K562 (cell line): ENCODE results near the gene LIAS. TPM values are rescaled to one million over a fixed set of nuclear protein-coding genes. Genes with fewer than 3 reads are reported as not detected.

ENCODE experiments used
- AFF1 ChIP-seq, 2 experiments: fragments of 450-650 bp; IDR thresholded peaks; 2 replicates each; pipeline ENCODE4 v1.6.1; 2018; ENCODE audit warnings: mild to moderate bottlenecking in 2 of 2, low read depth in 1 of 2; ENCODE audit not compliant: partially characterized antibody in 2 of 2
- CEBPB ChIP-seq: fragments of 450-650 bp; IDR thresholded peaks from 2 replicates; pipeline ENCODE4 v1.6.1; 2016; ENCODE audit warnings: missing genetic modification characterization, missing compliant biosample characterization
- IRF2 ChIP-seq: sonication (generic); formaldehyde crosslinking; IDR thresholded peaks from 2 replicates; pipeline ENCODE4 v1.8.1; 2022; ENCODE audit warnings: mild to moderate bottlenecking, missing genetic modification reagents
- MECOM ChIP-seq: fragments of 250-450 bp; sonication (Bioruptor Pico); IDR thresholded peaks from 2 replicates; pipeline ENCODE4 v1.8.0; 2022; ENCODE audit warnings: inconsistent platforms
- MITF ChIP-seq: IDR thresholded peaks from 2 replicates; pipeline ENCODE4 v1.6.1; 2014; ENCODE audit warnings: antibody characterized with exemption
- MNT ChIP-seq, 2 experiments: fragments of 450-650 bp; conservative IDR thresholded peaks; 2 replicates each; pipeline ENCODE4 v1.6.1; 2017; ENCODE audit warnings: mild to moderate bottlenecking in 2 of 2, moderate library complexity in 2 of 2
- NR0B1 ChIP-seq: fragments of 450-650 bp; IDR thresholded peaks from one replicate; pipeline ENCODE4 v1.6.1; 2018; ENCODE audit warnings: mild to moderate bottlenecking, moderate library complexity; ENCODE audit not compliant: partially characterized antibody
- PHB ChIP-seq: fragments of 250-450 bp; sonication (Bioruptor Pico); IDR thresholded peaks from 2 replicates; pipeline ENCODE4 v1.5.0; 2021
- RB1 ChIP-seq: fragments of 450-650 bp; IDR thresholded peaks from 2 replicates; pipeline ENCODE4 v1.6.1; 2017; ENCODE audit warnings: low read depth, mild to moderate bottlenecking
- RBFOX2 ChIP-seq: fragments of 200-400 bp; formaldehyde crosslinking; IDR thresholded peaks from 2 replicates; pipeline ENCODE4 v1.6.1; 2017; ENCODE audit warnings: low read depth, mild to moderate bottlenecking, low read length, moderate library complexity
- SAFB2 ChIP-seq: fragments of 200-400 bp; formaldehyde crosslinking; IDR thresholded peaks from 2 replicates; pipeline ENCODE4 v1.6.1; 2018; ENCODE audit warnings: borderline replicate concordance, low read length, low read depth, moderate library complexity; ENCODE audit not compliant: severe bottlenecking
- SMAD3 ChIP-seq: fragments of 450-650 bp; formaldehyde crosslinking; conservative IDR thresholded peaks from 2 replicates; pipeline ENCODE4 v1.4.0; 2020; ENCODE audit warnings: mild to moderate bottlenecking
- TFAP4 ChIP-seq: sonication (generic); formaldehyde crosslinking; IDR thresholded peaks from 2 replicates; pipeline ENCODE4 v1.8.0; 2022; ENCODE audit warnings: missing genetic modification reagents, mild to moderate bottlenecking, moderate library complexity, borderline replicate concordance
- THAP12 ChIP-seq: fragments of 250-450 bp; sonication (Bioruptor Pico); IDR thresholded peaks from 2 replicates; pipeline ENCODE4 v1.9.0; 2021; ENCODE audit warnings: mild to moderate bottlenecking, inconsistent platforms
- ZKSCAN3 ChIP-seq: fragments of 250-450 bp; sonication (Bioruptor Pico); IDR thresholded peaks from 2 replicates; pipeline ENCODE4 v1.4.0; 2020
- ZNF583 ChIP-seq: fragments of 250-450 bp; sonication (Bioruptor Pico); IDR thresholded peaks from 2 replicates; pipeline ENCODE4 v1.4.0; 2020
- polyA plus RNA-seq, 8 experiments: library from polyadenylated mRNA; depleted of rRNA in 4 of 8; stranded (reverse) in 5 of 8; unstranded in 3 of 8; fragments of >200 nt; fragmentation: Nextera tagmentation in 2 of 8; fragmentation: Illumina TruSeq in 1 of 8; extraction: Ambion mirVana in 2 of 8; extraction: Trizol in 1 of 8; gene quantifications; 2 replicates each; pipeline versions ENCODE4 v1.2.1 to v1.2.3, GENCODE V29; 2011 to 2014; ENCODE audit warnings: inconsistent platforms in 1 of 8, missing spikeins in 1 of 8
- total RNA-seq, 7 experiments: library from RNA; depleted of rRNA in 6 of 7; stranded (reverse); fragments of >200 nt in 6 of 7; fragmentation: Illumina TruSeq in 2 of 7; extraction: Trizol in 2 of 7; gene quantifications; 2 replicates each; pipeline versions ENCODE4 v1.2.1 to v1.2.3, GENCODE V29; 2011 to 2021; ENCODE audit warnings: low replicate concordance in 1 of 7

Gene LIAS
- total and polyA plus RNA-seq, 9 of the 15 experiments (the other 6 are each of a cell fraction or from before 2014, with no cell fraction given): 21.9 to 57.1 (median 42.1) TPM

GRCh38 chr4:39464886-39465501 lies 6.1 kb downstream of the LIAS start (continued):
- TF ChIP-seq MECOM (CRISPR knock-in tag) (no peak), IRF2 (CRISPR knock-in tag) (no peak), SMAD3 (CRISPR knock-in tag) (no peak), PHB (CRISPR knock-in tag) (no peak), TFAP4 (no peak), SAFB2 (no peak), THAP12 (CRISPR knock-in tag) (no peak), RBFOX2 (no peak), MNT (conservative IDR thresholded peaks at IDR 0.05) (peak; percentile 41 to 43; a peak in 2 of 4 replicates), NR0B1 (no peak), AFF1 (IDR thresholded peaks at IDR 0.05; ENCODE audit: low read depth in 1 of 2, partially characterized antibody in 2 of 2) (peak in 1 of 2 experiments; percentile 16), ZNF583 (CRISPR knock-in tag) (no peak), ZKSCAN3 (CRISPR knock-in tag) (no peak), MITF (no peak), RB1 (no peak), CEBPB (tag) (peak; percentile 69)
